HG02943 (cell line): ENCODE measurements around the gene TUSC7.

Source experiments
- ATAC-seq: cut with Tn5 transposase; IDR thresholded peaks from one replicate; pipeline ENCODE4 v1.9.1; 2021; ENCODE audit warnings: mild to moderate bottlenecking, low read depth, moderate library complexity; ENCODE audit not compliant: unreplicated experiment

Gene TUSC7

DNA sequence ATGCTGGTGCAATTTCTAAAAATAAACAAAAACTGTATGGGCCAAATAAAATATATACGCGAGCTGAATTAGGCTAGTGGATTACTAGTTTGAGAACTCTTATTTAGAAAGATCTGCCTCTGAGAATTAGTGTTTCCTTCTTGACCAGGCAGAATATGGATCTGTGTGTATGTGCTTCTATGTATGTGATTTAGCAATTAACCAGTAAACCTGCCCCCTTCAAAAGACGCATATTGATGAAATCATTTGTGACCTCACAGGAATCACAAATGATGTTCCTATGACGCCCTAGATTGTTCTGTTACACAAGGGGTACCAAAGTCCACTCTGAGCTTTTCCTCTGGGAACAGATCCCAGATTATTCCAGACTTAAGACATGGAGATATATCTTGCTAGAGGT lies at the start of gene TUSC7:
TSS of gene TUSC7 (plus strand) at position 301 of the 400 bp plus-strand sequence.
- no peak for ATAC-seq

DNA sequence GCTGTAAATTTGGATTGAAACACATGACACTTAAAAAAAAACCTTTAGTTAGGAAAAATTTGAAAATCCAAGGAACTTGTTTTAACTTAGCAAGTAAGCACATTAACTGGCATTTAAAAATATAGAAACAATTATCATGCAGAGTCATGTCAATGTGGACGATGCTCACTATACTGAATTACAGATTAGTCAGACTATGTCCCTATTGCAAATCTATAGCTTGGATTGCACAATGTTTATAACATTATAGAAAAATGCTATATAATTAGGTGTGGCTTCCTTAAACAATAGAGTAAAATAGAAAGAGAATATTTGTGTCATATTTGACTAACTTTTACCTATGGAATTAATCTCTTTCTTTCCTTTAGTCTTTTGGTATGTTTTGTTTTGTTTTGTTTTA lies 48.4 kb upstream of the TUSC7 start:
- ATAC-seq: no peak

DNA sequence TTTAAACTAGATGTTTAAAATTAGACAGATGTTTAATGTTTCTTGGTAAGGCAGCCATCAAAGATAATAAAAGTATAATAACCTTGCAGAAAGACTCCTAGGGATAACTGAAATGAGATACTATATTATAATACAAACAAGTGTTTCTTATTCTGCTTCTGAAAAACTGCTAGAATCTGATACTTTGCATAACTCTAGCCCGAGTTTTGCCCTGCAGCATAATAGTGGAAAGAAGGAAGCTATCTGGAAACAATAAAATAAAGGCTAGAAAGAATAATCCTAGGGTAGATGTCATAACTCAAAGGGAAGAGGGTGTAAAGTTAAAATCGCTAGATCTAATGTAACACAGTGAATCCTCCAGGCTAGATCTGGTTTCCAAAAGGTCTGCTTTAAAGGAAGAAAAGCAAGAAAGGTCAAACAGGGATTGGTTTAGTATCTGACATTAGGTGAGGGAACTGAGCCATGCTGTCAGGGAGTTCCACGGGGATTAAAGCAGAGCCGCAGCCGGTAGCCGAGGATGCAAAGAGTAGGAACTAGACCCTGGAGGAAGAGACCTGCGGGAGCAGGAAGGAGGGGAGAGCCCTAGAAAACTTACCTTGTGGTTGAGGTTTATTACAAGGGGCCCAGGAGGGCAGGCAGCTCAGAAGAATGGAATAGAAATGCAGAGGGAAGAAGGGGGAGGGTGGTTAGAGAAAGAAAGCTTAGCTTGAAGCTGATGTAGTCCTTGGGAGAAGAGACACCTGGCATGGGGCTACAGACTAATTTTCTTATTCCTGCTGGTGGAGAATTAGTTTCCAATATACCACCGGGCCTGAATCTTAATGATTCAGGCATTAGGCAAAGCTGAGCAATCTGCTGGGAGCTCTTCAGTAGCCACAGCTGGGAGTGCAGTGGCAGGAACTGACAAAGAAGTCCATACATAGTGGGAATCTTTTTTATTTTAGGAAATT lies 46.1 kb upstream of the TUSC7 start:
- no peak for ATAC-seq

DNA sequence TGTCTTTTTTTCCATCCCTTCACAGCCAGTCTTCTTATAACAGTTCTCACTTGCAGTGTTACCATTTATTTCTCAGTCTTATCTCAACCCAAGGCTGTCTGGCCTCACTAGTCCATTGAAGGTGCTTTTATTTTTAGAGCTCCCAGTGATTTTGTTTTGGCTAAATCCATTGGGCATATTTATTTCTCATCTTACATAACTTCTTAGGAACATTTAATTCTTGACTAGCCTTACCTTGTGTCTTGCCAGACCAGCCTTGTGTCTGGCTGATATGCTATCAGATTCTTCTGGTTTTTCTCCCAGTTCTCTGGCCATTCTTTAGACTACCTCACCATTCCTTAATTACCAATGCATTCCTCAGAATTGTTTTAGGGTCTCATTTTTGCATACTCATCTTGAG lies 42.3 kb upstream of the TUSC7 start:
- ATAC-seq: no peak

DNA sequence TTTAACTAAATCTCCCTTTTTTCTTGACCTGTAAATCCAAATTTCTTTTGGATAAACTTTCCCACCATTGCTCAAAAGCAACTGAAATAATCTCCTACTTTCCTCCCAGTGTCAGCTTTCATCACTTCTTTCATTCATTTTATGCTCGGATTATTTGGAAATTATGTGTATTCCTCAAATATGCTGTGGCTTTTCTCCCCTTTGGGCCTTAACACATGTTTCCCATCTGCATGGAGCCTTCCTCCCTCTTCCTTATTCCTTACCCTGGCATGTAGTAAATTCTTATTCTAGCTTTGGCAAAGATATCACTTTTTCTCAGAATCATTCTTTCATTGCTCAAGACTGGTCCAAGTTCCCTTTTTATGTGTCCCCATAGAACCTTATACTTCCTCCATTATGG lies 41.8 kb upstream of the TUSC7 start:
- ATAC-seq: no peak

DNA sequence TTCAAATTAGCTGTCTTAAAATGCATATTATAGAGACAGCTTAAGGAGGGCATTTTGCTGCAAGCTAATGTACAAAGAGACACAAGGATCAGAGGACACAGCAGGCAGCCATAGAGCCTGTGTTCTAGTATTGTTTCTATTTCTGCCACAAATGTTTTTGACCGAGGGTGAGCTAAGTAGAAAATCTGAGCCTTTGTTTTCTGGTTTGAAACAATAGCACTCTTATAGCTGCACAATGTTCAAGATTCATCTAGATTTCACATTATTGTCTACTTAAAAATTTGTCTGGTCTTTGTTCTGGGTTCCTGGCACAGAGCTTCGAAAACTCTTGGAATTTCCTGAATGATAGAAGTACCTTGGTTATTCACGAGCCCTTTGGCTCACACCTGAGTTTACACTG lies 40.0 kb upstream of the TUSC7 start:
- ATAC-seq: no peak

DNA sequence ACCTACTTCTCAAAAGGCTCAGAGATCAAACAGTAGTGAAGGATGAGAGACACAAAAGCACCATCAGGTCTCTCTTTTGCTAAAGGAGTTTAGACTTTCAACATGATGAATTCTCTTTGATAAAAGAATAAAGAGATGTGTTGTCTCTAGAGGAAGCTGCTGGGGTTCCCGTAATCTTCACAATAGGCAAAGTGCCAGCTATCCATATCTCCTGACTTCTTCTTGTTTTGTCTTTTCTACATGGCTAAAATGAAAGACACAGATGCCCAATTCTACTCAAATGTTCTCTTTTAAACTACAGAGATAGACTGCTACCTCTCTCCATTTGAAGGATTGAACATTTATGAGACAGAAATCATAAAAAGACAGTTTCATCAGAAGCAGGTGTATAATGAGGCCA lies 38.4 kb upstream of the TUSC7 start:
- no peak for ATAC-seq

DNA sequence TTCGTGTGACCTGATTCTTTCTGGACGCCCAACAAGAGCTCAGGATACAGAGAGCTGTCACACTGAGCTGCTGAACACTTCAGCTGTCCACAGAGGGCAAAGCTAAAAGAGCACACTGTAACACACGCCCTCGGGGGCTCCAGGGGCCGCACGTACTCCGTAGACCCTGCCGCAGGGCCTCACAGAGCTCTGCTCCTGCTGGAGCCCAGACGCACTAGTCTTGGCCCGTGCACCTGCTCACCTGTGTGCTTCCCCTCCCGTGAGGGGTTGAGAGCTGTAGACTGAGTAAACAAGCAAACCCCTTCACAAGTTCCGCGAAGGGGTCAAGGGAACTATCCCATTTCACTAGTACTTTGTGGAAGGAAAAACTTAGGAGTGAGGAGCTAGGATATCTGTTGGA lies 30.7 kb upstream of the TUSC7 start:
- ATAC-seq: no peak

DNA sequence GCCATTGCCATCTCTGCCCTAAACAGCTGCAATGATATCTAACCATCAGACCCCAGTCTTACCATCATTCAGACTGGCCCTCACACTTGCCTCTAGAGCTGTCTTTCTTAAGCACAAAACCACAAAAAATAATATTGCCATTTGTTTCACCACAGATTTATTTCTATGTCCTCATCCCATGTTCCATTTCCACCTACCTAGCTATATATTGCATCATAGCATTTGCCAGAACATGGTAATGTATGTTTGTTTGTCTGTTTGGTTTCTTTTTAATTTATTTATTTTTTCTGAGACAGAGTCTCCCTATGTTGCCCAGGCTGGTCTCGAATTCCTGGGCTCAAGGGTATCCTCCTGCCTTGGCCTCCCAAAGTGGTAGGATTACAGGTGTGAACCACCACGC lies 18.5 kb upstream of the TUSC7 start:
- ATAC-seq: no peak

DNA sequence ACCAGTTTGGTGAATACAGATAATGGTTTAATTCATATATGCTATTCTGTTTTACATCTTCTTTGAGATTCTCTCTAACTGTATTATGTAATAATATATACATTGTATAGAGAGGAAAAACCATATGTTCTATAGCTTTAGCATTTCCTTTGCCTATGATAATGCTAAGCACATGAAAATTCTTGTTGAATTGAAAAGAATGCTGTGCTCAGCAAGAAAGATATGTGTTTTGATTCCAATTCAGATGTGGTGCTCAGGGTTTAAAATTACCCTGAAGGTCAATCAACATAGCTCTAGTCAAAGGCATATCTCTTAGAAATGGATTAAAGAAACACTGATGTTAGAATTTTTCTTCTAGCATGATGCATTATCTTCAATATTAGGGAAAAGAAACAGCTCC lies 8.5 kb upstream of the TUSC7 start:
- no peak for ATAC-seq

DNA sequence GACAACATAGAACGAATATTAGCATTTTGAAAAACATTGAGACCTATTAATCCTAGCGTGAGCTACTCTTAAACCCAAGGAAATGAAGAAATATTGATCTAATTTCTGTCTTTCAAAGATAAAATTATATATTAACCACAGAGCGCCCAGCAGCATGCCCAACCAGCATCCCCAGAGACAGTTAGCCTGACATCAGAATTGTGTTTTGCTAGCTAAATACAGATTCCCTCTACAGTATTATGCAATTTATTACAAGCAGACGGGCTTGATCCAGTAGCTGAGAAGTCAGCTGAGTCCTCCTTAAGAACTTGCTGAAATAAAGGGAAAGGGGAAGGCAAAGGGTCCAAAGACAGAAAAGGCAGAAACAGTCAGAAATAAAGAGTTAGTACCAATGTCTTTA lies 7.2 kb upstream of the TUSC7 start:
- no peak for ATAC-seq

DNA sequence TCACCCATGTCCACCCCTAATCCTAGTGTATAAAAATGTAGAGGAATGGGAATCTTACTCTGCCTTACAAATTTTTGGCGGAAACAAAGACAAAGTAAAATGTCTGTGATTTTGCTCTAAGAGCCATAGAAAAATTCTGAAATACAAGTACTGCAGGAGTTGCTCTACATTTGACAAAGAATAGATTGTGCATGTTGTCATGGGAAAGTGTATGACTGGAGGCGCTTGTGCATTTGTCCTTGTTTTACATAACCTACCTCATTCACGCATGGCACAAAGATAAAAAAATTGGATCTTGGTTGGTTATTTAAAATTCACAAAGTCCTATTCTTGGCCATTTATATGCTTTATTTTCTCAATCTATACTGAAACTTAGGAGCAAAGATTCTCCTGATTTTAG lies 2.0 kb upstream of the TUSC7 start:
- no peak for ATAC-seq

DNA sequence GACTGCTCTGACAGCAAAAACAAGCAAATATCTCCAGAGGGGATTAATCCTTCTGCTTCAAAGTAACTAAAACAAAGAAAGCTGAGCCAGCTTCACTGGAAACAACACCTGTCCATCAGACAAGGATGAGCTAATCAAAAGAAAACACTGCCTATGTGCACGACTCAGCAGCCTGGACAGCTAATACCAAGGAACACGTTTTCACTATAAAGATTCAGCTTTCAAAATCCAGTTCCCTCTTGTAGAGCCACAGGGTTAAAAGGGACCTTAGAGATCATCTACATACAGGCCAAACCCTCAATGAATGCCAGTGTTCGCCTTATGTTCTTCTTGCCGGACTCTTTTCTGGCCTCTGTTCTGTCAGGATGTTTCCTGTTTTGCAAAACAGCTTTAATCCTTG lies 6.9 kb downstream of the TUSC7 start:
- ATAC-seq: no peak

DNA sequence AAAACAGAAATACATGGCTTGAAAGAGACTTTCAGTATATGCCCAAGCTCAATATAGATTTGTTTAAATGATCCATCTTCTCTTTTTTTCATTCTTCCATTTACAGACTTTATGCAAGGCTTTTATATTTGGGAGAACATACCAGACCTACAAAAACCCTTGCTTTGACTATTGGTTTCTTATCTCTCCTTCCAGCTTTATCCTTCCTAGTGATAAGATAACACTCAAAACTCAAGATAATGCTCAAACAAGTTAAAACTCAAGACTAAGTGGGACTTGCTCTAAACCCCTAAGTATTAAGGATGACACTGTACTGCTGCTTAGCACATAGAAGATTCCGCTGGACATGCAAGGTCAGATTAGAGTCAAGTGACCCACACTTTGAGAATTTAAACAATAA lies 8.0 kb downstream of the TUSC7 start:
- ATAC-seq: no peak

DNA sequence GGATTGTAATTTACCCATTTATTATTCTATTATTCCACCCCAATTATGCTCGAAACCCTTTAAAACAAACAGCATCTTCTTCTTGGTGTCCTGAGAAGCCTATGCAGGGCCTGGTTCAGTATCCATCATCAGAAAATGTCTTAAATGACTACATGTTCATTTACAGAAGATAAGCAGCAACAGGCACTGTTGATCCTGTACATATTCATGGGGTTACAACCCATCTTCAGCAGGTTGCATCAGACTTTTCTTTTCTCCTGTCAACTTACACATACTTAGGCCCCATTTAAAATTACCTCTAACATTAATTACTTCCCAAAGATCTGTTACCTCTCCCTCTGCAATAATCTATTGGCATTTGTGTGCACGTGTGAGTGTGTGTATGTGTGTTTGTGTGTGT lies 18.9 kb downstream of the TUSC7 start:
- no peak for ATAC-seq

DNA sequence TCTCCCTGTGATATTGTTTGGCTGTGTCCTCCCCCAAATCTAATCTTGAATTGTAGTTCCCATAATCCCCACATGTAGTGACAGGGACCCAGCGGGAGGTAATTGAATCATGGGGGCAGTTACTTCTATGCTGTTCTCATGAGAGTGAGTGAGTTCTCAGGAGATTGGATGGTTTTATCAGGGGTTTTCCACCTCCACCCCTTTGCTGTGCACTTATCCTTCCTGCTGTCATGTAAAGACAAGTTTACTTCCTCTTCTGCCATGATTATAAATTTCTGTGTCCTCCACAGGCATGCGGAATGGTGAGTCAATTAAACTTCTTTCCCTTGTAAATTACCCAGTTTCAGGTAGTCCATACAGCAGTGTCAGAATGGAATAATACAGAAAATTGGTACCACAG lies 24.7 kb downstream of the TUSC7 start:
- no peak for ATAC-seq

DNA sequence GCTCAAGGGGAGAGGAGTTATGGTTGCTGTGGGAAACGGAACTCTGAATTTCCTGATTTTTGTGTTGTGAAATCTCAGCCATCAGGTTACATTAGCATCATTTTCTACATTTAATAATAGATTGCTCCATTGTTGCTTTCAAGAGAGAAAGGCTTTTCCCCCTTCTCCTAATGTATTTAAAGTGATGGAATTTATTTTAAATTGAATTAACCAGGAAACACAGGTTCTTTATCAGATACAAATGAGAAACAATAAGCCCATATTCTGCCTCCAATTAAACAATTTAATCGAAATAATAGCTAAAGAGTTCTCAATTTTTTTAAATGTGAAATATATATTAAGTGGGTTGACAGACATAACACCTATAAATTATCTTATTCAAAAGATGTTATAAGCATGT lies 30.1 kb downstream of the TUSC7 start:
- no peak for ATAC-seq

DNA sequence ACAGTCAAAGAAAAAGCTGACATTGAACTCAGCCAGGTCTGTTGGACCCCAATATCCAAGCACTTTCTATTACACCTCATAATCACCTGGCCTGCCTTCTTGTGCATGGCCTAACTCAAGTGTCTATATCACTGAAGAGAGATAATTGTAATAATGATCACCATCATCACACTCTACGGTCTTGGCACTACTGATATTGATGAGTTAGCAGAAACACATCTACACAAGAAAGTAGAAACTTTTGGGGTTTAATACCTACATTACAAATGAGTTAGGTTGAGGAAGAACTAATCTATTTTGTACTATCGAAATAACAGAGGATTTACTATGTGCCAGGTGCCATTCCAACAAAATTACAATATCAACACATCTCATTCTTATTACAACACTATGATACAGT lies 30.7 kb downstream of the TUSC7 start:
- ATAC-seq: no peak

DNA sequence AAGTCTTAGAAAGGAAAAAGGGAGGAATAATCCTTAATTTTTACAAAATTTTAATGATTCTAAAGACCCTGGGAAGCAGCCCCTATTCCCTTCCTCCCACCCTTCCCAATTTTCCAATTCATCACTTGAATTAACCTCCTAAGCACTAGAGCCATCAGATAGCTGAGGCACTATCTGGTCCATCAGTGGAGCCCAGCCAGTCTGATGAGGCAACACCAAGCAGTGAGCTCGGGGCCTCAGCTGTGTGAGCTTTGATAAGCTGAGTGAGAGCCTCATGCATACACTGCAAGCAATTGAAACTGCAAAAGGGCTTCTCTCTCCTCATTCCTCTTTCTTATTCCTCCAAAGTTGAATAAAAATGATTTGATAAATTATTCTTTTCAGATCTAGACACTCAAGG lies 31.9 kb downstream of the TUSC7 start:
- ATAC-seq: no peak

DNA sequence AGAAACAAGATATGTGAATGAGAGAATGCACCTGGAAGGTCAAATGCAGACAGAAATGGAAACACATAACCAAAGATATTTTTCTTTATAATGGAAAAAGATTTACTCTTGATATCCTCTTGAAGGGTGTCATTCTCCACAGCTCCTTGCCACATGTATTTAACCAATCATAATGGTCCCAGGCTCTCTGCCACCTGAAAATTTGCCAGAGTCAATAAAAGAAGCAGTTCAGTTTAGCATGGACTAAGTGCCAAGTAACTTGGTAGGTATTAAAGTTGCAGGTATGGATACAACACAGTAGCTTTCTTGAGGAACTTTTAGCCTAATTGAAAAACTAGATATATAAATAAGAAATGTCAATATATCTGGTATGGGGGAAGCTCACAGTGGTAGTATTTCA lies 33.5 kb downstream of the TUSC7 start:
- ATAC-seq: no peak

DNA sequence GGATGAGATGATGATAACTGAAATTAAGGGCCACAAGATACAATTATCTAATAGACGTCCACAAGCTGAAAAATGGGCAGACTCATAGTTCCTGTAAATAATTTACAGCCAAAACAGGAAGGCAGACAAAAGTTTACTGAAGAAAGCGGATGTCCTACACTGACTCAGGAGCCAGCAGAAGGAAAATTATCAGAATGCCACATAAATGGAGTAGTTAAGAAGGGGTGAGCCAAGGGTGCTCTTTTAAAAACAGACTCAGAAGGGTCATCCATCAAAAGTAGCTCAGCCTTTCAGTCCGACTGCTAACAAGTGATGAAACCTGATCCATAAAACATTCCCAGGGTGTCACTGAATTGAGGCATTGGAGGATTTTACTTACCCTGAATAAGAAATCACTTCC lies 39.8 kb downstream of the TUSC7 start:
- ATAC-seq: no peak

DNA sequence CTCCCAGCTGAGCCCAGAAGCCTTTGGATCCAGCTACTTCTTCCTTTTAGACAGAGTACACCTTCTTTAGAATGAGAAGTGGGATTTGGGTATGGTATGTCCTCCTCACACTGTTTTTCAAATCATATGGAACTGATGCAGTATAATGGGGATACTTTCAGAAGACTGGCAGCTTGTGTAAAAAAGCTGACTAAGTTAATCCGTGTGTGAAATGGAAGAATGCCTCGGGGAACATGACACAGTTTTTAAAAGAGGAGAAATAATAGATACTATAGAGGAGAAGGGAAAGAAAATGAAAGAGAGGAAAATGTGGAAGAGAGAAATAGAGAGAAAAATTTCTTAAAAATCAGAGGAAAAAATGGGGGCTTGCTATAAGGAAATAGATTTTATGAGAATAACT lies 47.7 kb downstream of the TUSC7 start:
- no peak for ATAC-seq

DNA sequence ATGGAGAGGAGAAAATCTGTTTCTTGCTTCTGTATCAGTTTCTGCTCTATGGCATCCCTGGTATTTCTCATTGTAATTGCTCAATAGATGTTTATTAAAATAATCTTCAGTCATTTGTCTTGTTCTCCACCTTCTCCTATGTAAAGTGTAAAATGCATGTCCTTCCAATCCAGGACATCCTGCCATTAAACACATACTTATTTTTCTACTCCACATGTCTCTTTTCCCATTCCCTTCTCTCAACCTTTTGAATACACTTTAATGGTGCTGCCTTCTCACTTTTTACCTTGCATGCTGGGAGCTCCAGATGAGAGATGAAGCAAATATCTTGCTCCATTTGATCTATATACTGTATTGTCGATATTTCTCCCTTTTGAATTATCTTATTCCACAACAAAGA lies 49.7 kb downstream of the TUSC7 start:
- no peak for ATAC-seq
